ENCODE data around the gene HAUS1.
"Not testable (repeated sequence)": the region's sequence is repeated elsewhere in the genome, so short reads cannot be mapped to it uniquely, and the experiment has no call there.

HAUS1 gene

DNA sequence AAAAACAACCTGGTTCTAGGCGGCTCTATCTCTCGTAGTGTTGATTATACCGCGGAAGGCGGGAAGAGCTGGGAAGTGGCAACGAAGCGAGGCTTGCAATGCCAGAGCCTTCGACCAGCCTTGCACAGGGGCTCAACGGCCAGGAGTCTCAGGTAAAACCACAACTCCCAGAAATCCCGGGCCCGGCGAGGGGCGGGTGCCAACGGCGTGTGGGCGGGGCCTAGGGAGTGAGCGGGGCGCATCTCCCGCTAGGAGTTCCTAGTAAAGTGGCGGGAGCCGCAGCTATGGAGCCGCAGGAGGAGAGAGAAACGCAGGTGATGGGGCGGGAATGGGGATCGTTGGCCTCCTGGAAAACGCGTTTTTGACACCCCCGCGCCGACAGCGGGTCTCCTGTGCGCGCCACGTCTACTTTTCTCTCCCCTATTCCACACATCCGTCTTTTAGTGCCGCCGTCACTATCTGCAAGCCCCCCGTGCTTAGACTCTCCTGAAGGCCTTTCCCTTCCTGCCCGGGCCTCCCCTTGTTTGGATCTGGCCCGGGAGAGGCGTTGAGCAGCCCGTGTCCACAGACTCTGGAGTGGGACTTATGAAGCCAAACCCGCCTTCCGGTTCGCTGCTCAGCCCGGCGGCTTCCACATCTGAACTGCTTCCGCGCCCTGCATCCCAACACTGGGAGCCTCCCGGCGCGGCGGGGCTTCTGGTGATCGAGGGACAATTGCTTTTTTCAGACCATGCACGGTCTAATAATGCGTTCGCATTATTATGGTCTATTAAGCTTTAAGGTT lies at the start of gene HAUS1:
TSS of gene HAUS1 (plus strand) at position 258 of the 784 bp plus-strand sequence. CDS start at position 285, 27 bp downstream.
- peak; percentile 60 to 72 (median 64) for DNase-seq

- no peak for DNase-seq
These were observed 49.0 kb upstream of the HAUS1 start for GRCh38 chr18:46054956-46055837.

GRCh38 chr18:46055838-46056230 lies 48.4 kb upstream of the HAUS1 start:
- DNase-seq = no peak

GRCh38 chr18:46060359-46060841 lies 43.8 kb upstream of the HAUS1 start:
- no peak for DNase-seq

- DNase-seq = no peak
These were observed 42.8 kb upstream of the HAUS1 start for GRCh38 chr18:46061387-46061786.

GRCh38 chr18:46061796-46062195 lies 42.4 kb upstream of the HAUS1 start:
- DNase-seq = no peak

GRCh38 chr18:46062781-46063180 lies 41.4 kb upstream of the HAUS1 start:
- no peak for DNase-seq

- DNase-seq = no peak
These were observed 36.7 kb upstream of the HAUS1 start for GRCh38 chr18:46067438-46068007.

DNA sequence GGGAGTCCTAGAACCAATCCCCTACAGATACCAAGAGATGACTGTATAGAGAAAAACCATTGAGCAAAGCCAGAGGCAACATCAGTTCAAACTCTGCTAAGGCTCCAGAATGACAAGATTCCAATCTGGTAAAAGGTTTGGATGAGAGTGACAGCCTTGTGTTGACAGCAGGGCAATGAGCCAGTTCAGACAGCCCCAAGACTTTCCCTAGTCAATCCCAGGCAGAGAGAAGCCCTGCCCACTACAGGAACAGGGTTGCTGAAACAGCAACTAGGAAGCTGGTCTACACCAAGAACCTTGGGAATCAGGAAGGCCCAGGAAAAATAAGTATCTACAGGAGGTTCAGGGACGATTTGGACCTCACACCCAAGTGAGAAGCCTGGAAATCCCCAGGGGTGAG lies 35.4 kb upstream of the HAUS1 start:
- DNase-seq = no peak

- no peak for DNase-seq
These were observed 34.7 kb upstream of the HAUS1 start for GRCh38 chr18:46069524-46069923.

- no peak for DNase-seq
These were observed 34.0 kb upstream of the HAUS1 start for GRCh38 chr18:46070232-46070631.

DNA sequence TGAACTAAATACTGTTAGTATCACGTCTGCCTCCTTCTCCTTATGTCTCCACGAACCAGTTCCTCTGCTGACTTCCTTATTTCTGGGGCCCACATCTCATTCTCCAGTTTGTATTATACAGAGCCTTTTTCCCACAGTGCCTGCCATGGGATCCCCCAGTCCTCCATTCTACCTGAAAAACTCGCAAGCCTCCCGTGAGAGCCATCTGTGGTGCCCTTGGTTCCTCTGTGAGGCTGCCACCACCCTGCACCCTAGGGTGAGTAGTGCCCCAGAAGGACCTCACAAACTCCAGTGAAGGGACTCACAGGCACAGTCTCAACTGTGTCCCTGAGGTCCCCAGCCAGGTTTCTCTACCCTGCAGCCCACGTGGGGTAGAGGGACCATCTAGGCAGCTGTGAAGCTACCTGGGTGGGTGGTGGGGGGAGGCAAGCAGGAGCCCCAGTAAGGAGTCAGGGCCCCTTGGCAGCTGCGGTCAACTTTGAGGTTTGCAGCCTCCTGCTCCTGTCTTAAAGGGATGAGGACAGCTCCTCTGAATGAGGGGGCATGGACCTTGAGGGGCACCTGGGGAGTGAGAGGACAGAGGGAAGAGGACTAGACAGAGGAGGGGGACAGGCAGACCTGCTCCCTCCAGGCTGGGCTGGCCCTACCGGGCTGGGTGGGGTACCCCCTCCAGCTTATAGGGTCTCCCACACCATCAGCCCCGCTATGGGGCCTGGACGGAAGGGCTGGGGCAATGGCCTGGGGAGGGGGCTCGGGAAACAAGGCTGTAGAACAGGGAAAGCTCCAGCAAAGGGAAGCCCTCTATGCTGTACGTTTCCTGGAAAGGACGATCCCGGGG lies 33.2 kb upstream of the HAUS1 start:
- no peak for DNase-seq

DNA sequence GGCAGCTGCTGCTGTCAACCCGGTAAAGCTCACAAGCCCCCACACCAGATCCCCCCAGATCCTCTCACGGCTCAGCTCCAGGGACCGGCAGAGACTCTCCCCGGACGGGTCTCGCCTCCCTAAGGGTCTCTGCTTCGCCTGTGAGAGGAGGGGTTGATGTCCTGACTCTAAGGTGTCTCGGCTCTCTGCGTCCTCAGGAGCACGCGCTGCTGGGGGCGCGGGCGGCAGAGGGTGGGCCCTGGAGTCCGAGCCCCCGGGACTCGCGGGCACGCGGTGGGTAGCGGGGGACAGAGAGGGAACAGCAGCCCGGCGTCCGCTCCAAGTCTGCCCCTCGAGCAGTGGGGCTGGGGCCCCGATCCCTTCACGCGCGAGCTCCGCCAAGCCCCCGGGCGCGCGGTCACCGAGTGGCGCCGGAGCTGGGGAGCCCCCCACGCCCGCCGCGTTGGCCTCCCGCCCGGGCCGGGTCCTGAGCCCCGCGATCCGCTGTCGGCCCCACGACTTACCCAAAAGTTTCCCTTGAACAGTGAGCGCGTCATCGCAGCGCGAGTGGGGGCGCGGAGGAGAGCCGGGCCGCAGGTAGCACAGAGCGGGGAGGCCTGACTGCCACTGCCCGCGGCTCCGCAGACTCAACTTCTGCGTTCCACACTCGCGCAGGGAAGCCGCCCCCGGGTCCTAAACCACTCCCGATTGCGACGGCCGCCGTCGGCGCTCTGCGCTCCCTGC lies 32.4 kb upstream of the HAUS1 start, which contains the start of gene PSTPIP2:
TSS of gene PSTPIP2 (minus strand) at position 608 of the 723 bp plus-strand sequence. CDS start at position 536, 72 bp downstream.
- DNase-seq = peak; percentile 34 to 52 (median 48)

GRCh38 chr18:46072376-46072867 lies 31.8 kb upstream of the HAUS1 start:
- DNase-seq = no peak

GRCh38 chr18:46072959-46073358 lies 31.2 kb upstream of the HAUS1 start:
- no peak for DNase-seq

GRCh38 chr18:46073474-46074331 lies 30.5 kb upstream of the HAUS1 start:
- DNase-seq = peak in 3 of 4 experiments; percentile 15 to 26 (median 21)

DNA sequence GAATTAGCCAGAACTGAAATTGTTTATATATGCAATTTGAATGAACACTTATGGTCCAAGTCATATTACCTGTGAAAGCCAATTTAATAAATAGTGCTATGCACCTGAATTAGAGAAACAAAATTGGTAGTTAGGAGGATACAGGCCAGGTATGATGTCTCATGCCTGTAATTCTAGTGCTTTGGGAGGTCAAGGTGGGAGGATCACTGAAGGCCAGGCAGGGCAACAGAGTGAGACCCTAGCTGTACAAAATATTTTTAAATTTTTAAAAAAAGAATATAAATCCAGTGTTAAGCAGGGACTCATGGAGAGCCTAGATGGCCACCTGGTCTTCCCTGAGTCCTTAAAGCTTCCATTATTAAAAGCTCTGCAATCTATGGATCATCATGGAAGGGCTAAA lies 24.8 kb upstream of the HAUS1 start:
- DNase-seq = no peak

- DNase-seq = no peak
These were observed 24.0 kb upstream of the HAUS1 start for GRCh38 chr18:46080156-46080555.

- DNase-seq = no peak
These were observed 19.8 kb upstream of the HAUS1 start for GRCh38 chr18:46084431-46084830.

- not testable (repeated sequence) for DNase-seq
These were observed 15.7 kb upstream of the HAUS1 start for GRCh38 chr18:46088501-46088900.

All from activated CD4-positive, CD25-positive, alpha-beta regulatory T cell (primary cell).